GM12878 (cell line): Measurements from ENCODE around the gene ENDOV. TPM values are rescaled to one million over a fixed set of nuclear protein-coding genes. Genes with fewer than 3 reads are reported as not detected.

Source experiments
- ATAC-seq: fragments of 200-7000 bp; cut with Tn5 transposase; 3 replicates; pipeline ENCODE4 v1.9.1; 2020; ENCODE audit warnings: mild to moderate bottlenecking, moderate library complexity
- BruUV-seq: library from RNA; stranded (reverse); fragments of 400-500 nt; replicated peaks from 2 replicates; lab custom pipeline; 2021; lab: Mats Ljungman, UMichigan
- CTCF ChIA-PET: fragments of 300-600 bp; sonication (Branson Sonifier 250); formaldehyde crosslinking; extraction: SDS; loops from one replicate; lab custom pipeline; 2021; ENCODE audit warnings: inconsistent platforms; lab: Yijun Ruan, JAX
- POLR2A ChIA-PET: fragments of 350-600 bp; formaldehyde crosslinking; extraction: SDS; loops from one replicate; lab custom pipeline; 2021; ENCODE audit warnings: inconsistent platforms; lab: Charles Lee
- RAD21 ChIA-PET: fragments of 300-600 bp; sonication (Branson Sonifier 250); formaldehyde crosslinking; loops from one replicate; lab custom pipeline; 2023; ENCODE audit warnings: antibody characterized with exemption; ENCODE audit not compliant: unreplicated experiment; lab: Charles Lee
- SMC1A ChIA-PET: fragments of 300-600 bp; sonication (Branson Sonifier 250); formaldehyde crosslinking; loops from one replicate; lab custom pipeline; 2023; ENCODE audit not compliant: unreplicated experiment, uncharacterized antibody; lab: Charles Lee
- DNase-seq: peaks from one replicate; pipeline ENCODE4 v3.0.0-alpha.2; 2011; ENCODE audit warnings: low read depth, low spot score
- FAIRE-seq: peaks from 3 replicates; lab custom pipeline; 2011; peaks lifted over from hg19 to GRCh38; lab: Jason Lieb, UNC
- H2AFZ ChIP-seq: 2 replicates; pipeline ENCODE4 v1.6.0; 2011; ENCODE audit warnings: low read depth, low read length, control low read depth; ENCODE audit not compliant: control insufficient read depth
- H3K27ac ChIP-seq: 2 replicates; pipeline ENCODE4 v1.5.1; 2011; ENCODE audit warnings: control low read depth; ENCODE audit not compliant: control insufficient read depth, insufficient read depth
- H3K27me3 ChIP-seq, 2 experiments: replicated peaks in 1 of 2; 2 replicates each; pipeline versions ENCODE4 v1.6.0 to v1.6.1; 2011; ENCODE audit warnings: low read length in 1 of 2; ENCODE audit not compliant: control insufficient read depth in 2 of 2, insufficient read depth in 2 of 2
- H3K36me3 ChIP-seq, 2 experiments: 2 replicates each; pipeline ENCODE4 v1.5.1; 2011; ENCODE audit warnings: low read length in 1 of 2; ENCODE audit not compliant: control insufficient read depth in 2 of 2, insufficient read depth in 2 of 2
- H3K4me1 ChIP-seq: 2 replicates; pipeline ENCODE4 v1.6.1; 2011; ENCODE audit warnings: mild to moderate bottlenecking, low read length, moderate library complexity, mixed read lengths; ENCODE audit not compliant: control insufficient read depth, insufficient read depth
- H3K4me2 ChIP-seq: 2 replicates; pipeline ENCODE4 v1.6.0; 2011; ENCODE audit warnings: control low read depth; ENCODE audit not compliant: control insufficient read depth, insufficient read depth
- H3K4me3 ChIP-seq: fragments of 200-600 bp; sonication (generic); 2 replicates; pipeline ENCODE4 v1.5.1; 2016
- H3K79me2 ChIP-seq: 2 replicates; pipeline ENCODE4 v1.6.0; 2011; ENCODE audit warnings: low read length; ENCODE audit not compliant: control insufficient read depth, insufficient read depth
- H3K9ac ChIP-seq: 2 replicates; pipeline ENCODE4 v1.8.0; 2011; ENCODE audit warnings: low read length, control low read depth, mixed read lengths; ENCODE audit not compliant: control insufficient read depth, insufficient read depth
- H3K9me3 ChIP-seq: replicated peaks from 3 replicates; pipeline ENCODE4 v1.5.1; 2011; ENCODE audit warnings: mild to moderate bottlenecking, low read length; ENCODE audit not compliant: control insufficient read depth, insufficient read depth
- H4K20me1 ChIP-seq: 2 replicates; pipeline ENCODE4 v1.6.0; 2011; ENCODE audit not compliant: control insufficient read depth, insufficient read depth
- EED ChIP-seq: sonication (generic); IDR thresholded peaks from 2 replicates; pipeline ENCODE4 v1.6.1; 2016; ENCODE audit warnings: antibody characterized with exemption, low read depth
- EP300 ChIP-seq, 2 experiments: fragments of 150-350 bp in 1 of 2; IDR thresholded peaks; 2 replicates each; pipeline ENCODE4 v1.6.1; 2011 to 2012; ENCODE audit warnings: low read depth in 2 of 2, low read length in 2 of 2, borderline replicate concordance in 1 of 2, improper control_type of control experiment in 1 of 2, inconsistent platforms in 1 of 2; ENCODE audit not compliant: control insufficient read depth in 1 of 2
- FOXK2 ChIP-seq: fragments of 450-650 bp; IDR thresholded peaks from 2 replicates; pipeline ENCODE4 v1.6.1; 2017; ENCODE audit warnings: mild to moderate bottlenecking, moderate library complexity
- MEF2A ChIP-seq: IDR thresholded peaks from 2 replicates; pipeline ENCODE4 v1.6.1; 2011; ENCODE audit warnings: low read depth, mild to moderate bottlenecking, low read length, moderate library complexity; ENCODE audit not compliant: insufficient read depth
- RAD21 ChIP-seq: IDR thresholded peaks from 2 replicates; pipeline ENCODE4 v1.6.1; 2011; ENCODE audit warnings: mild to moderate bottlenecking, low read depth, low read length, moderate library complexity; ENCODE audit not compliant: insufficient read depth
- SMAD5 ChIP-seq: IDR thresholded peaks from 2 replicates; pipeline ENCODE4 v1.6.1; 2016; ENCODE audit warnings: antibody characterized with exemption, low read depth
- SPI1 ChIP-seq: IDR thresholded peaks from 2 replicates; pipeline ENCODE4 v1.6.1; 2011; ENCODE audit warnings: low read depth, mild to moderate bottlenecking, low read length, moderate library complexity, borderline replicate concordance; ENCODE audit not compliant: insufficient read depth
- SREBF1 ChIP-seq: IDR thresholded peaks from 2 replicates; pipeline ENCODE4 v1.6.1; 2012; ENCODE audit warnings: mild to moderate bottlenecking, low read length
- WGBS: methylation state at CpG from one replicate; pipeline ENCODE4 v1.1.6; 2016; ENCODE audit warnings: low lambda C conversion rate; ENCODE audit not compliant: insufficient replicate concordance, insufficient coverage; ENCODE audit errors: missing lambda C conversion rate; 5-methylcytosine and 5-hydroxymethylcytosine counted together
- in situ Hi-C: fragments of 300-500 bp; cut with MboI; formaldehyde crosslinking; loops from 9 replicates; pipeline ENCODE4 v1.14.3; 2018; ENCODE audit warnings: mixed read lengths
- intact Hi-C: fragments of 100-400 bp; cut with micrococcal nuclease; formaldehyde crosslinking; loops from one replicate; pipeline ENCODE4 v1.14.2; 2022; ENCODE audit not compliant: unreplicated experiment
- microRNA-seq: library from miRNA; unstranded; fragments of <30 nt; microRNA quantifications from one replicate; pipeline ENCODE4, GENCODE V29; 2018
- polyA plus RNA-seq, 11 experiments: library from polyadenylated mRNA; depleted of rRNA in 4 of 11; unstranded in 6 of 11; stranded (reverse) in 5 of 11; fragments of >200 nt; fragmentation: Nextera tagmentation in 4 of 11; fragmentation: Illumina TruSeq in 1 of 11; extraction: Ambion mirVana in 4 of 11; extraction: Trizol in 1 of 11; gene quantifications; 1 replicate in 1 of 11; 2 replicates in 10 of 11; pipeline versions ENCODE4 v1.2.1 to v1.2.3, GENCODE V29; 2011 to 2016; ENCODE audit warnings: inconsistent platforms in 2 of 11, missing spikeins in 2 of 11, low read depth in 1 of 11
- small RNA-seq: library from RNA; depleted of rRNA; stranded (forward); fragments of <200 nt; gene quantifications from one replicate; pipeline ENCODE3, GENCODE V24; 2014
- total RNA-seq, 4 experiments: library from RNA; depleted of rRNA in 3 of 4; stranded (reverse); fragments of >200 nt in 3 of 4; fragmentation: Illumina TruSeq in 1 of 4; extraction: Trizol in 1 of 4; gene quantifications; 2 replicates each; pipeline versions ENCODE4 v1.2.1 to v1.2.3, GENCODE V29; 2013 to 2021

Gene ENDOV
- total and polyA plus RNA-seq, 10 of the 15 experiments (the other 5 are each of a cell fraction or from before 2014, with no cell fraction given): 0.63 to 11.9 (median 8.1) TPM

DNA sequence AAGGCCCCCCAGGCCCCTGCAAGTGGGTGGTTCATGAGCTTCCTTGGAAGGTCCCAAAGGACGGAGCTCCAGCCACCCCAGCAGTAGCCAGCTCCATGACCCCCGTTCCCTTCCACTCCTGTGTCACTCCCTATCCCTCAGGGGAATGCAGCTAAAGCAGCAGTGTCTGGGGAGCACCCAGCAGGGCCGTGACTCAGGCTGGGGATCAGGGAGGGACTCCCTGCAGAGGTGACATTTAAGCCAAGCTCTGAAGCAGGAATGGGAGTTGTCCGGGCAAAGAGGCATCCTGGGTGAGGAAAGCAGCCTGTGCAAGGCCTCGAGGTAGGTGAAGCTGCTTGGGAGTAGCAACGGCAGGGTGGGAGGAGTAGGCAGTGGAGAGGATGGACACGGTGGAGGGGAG is 72.5 kb downstream of the ENDOV start:
- Histone ChIP-seq H3K9me3 (peaks cover 5% of the 10 kb centered on the region; the same call in 1 of the 3 replicates), H3K79me2 (no peaks in the 10 kb centered on the region), H3K27me3 (no peaks in the 10 kb centered on the region; a peak in 1 of 4 replicates), H3K36me3 (no peaks in the 10 kb centered on the region), H3K27ac (no peak overlapping the region), H3K4me1 (no peaks in the 10 kb centered on the region), H3K4me2 (no peak overlapping the region), H3K9ac (no peak overlapping the region), H2AFZ (no peak overlapping the region), H3K4me3 (no peak overlapping the region), H4K20me1 (no peaks in the 10 kb centered on the region)
- POLR2A ChIA-PET: no interaction called here
- intact Hi-C loops (no loop called here), in situ Hi-C loops (no loop called here)
- WGBS: 15% methylated on average over 7 of the region's 7 CpGs
- RAD21 ChIA-PET: no interaction called here
- ATAC-seq (no peak), DNase-seq (no peak), FAIRE-seq (no peak)
- SMC1A ChIA-PET: no interaction called here
- no TSS peak for BruUV-seq
- CTCF ChIA-PET: no interaction called here
- TF ChIP-seq SREBF1: no peak
- TF ChIP-seq RAD21: no peak
- no peak for TF ChIP-seq MEF2A
- TF ChIP-seq SMAD5: no peak
- TF ChIP-seq FOXK2: no peak
- TF ChIP-seq EED: no peak
- TF ChIP-seq EP300 (IDR thresholded peaks at IDR 0.05; ENCODE audit: borderline replicate concordance in 1 of 2, control insufficient read depth in 1 of 2, low read depth in 2 of 2, low read length in 2 of 2): no peak
- no peak for TF ChIP-seq SPI1

Small RNAs within 50 kb of the gene (microRNA-seq; reads per million reads assigned to microRNA genes)
- not detected for gene MIR4730

Small RNAs within 50 kb of the gene (small RNA-seq; reads per million reads assigned to genes)
- gene MIR4730: not detected

Other genes with a start within 250 kb of the ENDOV start
- gene CARD14, start 245.1 kb upstream of the ENDOV start, total RNA-seq (2014; rRNA removed): not detected in 2 replicates
- not detected in 2 replicates for gene CARD14, start 245.1 kb upstream of the ENDOV start, total RNA-seq (2014; rRNA removed; fragmentation: Illumina TruSeq; extraction: Trizol)
- gene CARD14, start 245.1 kb upstream of the ENDOV start, total RNA-seq (2021): not detected in 2 replicates
- gene CARD14, start 245.1 kb upstream of the ENDOV start, polyA plus RNA-seq (2011; rRNA removed): not detected in 2 replicates
- not detected in 2 replicates for gene CARD14, start 245.1 kb upstream of the ENDOV start, polyA plus RNA-seq (2014; fragmentation: Illumina TruSeq; extraction: Trizol)
- not detected for gene CARD14, start 245.1 kb upstream of the ENDOV start, polyA plus RNA-seq (2014; fragmentation: Nextera tagmentation; extraction: Ambion mirVana)
- gene CARD14, start 245.1 kb upstream of the ENDOV start, polyA plus RNA-seq (2014; rRNA removed): not detected in 2 replicates
- gene CARD14, start 245.1 kb upstream of the ENDOV start, polyA plus RNA-seq (2016; fragmentation: Nextera tagmentation; extraction: Ambion mirVana): under 1 TPM; 0.08 to 0.15 TPM
- 4.4 and 4.5 TPM in 2 replicates for gene SGSH, start 194.8 kb upstream of the ENDOV start, total RNA-seq (2014; rRNA removed)
- 3.4 and 3.9 TPM in 2 replicates for gene SGSH, start 194.8 kb upstream of the ENDOV start, total RNA-seq (2014; rRNA removed; fragmentation: Illumina TruSeq; extraction: Trizol)
- 12.0 and 16.0 TPM in 2 replicates for gene SGSH, start 194.8 kb upstream of the ENDOV start, total RNA-seq (2021)
- gene SGSH, start 194.8 kb upstream of the ENDOV start, polyA plus RNA-seq (2011; rRNA removed): 5.8 and 6.2 TPM in 2 replicates
- 4.5 and 5.7 TPM in 2 replicates for gene SGSH, start 194.8 kb upstream of the ENDOV start, polyA plus RNA-seq (2014; fragmentation: Illumina TruSeq; extraction: Trizol)
- gene SGSH, start 194.8 kb upstream of the ENDOV start, polyA plus RNA-seq (2014; fragmentation: Nextera tagmentation; extraction: Ambion mirVana): 1 to 10 TPM in 1 of 2 experiments, under 1 TPM in 1; 0.13 to 1.3 TPM
- gene SGSH, start 194.8 kb upstream of the ENDOV start, polyA plus RNA-seq (2014; rRNA removed): 10.2 and 12.9 TPM in 2 replicates
- gene SGSH, start 194.8 kb upstream of the ENDOV start, polyA plus RNA-seq (2016; fragmentation: Nextera tagmentation; extraction: Ambion mirVana): 10 to 100 TPM; 14.0 to 17.2 TPM
- gene SLC26A11, start 194.7 kb upstream of the ENDOV start, total RNA-seq (2014; rRNA removed): 2.1 and 3.3 TPM in 2 replicates
- 0.46 and 0.54 TPM in 2 replicates for gene SLC26A11, start 194.7 kb upstream of the ENDOV start, total RNA-seq (2014; rRNA removed; fragmentation: Illumina TruSeq; extraction: Trizol)
- 1.5 and 2.2 TPM in 2 replicates for gene SLC26A11, start 194.7 kb upstream of the ENDOV start, total RNA-seq (2021)
- gene SLC26A11, start 194.7 kb upstream of the ENDOV start, polyA plus RNA-seq (2011; rRNA removed): 0.36 and 0.65 TPM in 2 replicates
- 0.22 and 0.73 TPM in 2 replicates for gene SLC26A11, start 194.7 kb upstream of the ENDOV start, polyA plus RNA-seq (2014; fragmentation: Illumina TruSeq; extraction: Trizol)
- under 1 TPM in 1 of 2 experiments, not detected in 1; 0.05 TPM for gene SLC26A11, start 194.7 kb upstream of the ENDOV start, polyA plus RNA-seq (2014; fragmentation: Nextera tagmentation; extraction: Ambion mirVana)
- 4.1 TPM in 2 replicates for gene SLC26A11, start 194.7 kb upstream of the ENDOV start, polyA plus RNA-seq (2014; rRNA removed)
- 1 to 10 TPM; 1.2 to 2.2 TPM for gene SLC26A11, start 194.7 kb upstream of the ENDOV start, polyA plus RNA-seq (2016; fragmentation: Nextera tagmentation; extraction: Ambion mirVana)
- 84.7 and 105 TPM in 2 replicates for gene RNF213, start 154.3 kb upstream of the ENDOV start, total RNA-seq (2014; rRNA removed)
- gene RNF213, start 154.3 kb upstream of the ENDOV start, total RNA-seq (2014; rRNA removed; fragmentation: Illumina TruSeq; extraction: Trizol): 54.8 and 60.3 TPM in 2 replicates
- gene RNF213, start 154.3 kb upstream of the ENDOV start, total RNA-seq (2021): 129 and 145 TPM in 2 replicates
- 58.2 and 76.8 TPM in 2 replicates for gene RNF213, start 154.3 kb upstream of the ENDOV start, polyA plus RNA-seq (2011; rRNA removed)
- gene RNF213, start 154.3 kb upstream of the ENDOV start, polyA plus RNA-seq (2014; fragmentation: Illumina TruSeq; extraction: Trizol): 97.1 and 113 TPM in 2 replicates
- 10 to 100 TPM; 18.6 to 23.6 TPM for gene RNF213, start 154.3 kb upstream of the ENDOV start, polyA plus RNA-seq (2014; fragmentation: Nextera tagmentation; extraction: Ambion mirVana)
- gene RNF213, start 154.3 kb upstream of the ENDOV start, polyA plus RNA-seq (2014; rRNA removed): 79.3 and 95.1 TPM in 2 replicates
- gene RNF213, start 154.3 kb upstream of the ENDOV start, polyA plus RNA-seq (2016; fragmentation: Nextera tagmentation; extraction: Ambion mirVana): 10 to 100 TPM; 52.4 to 53.6 TPM
- gene NPTX1, start 61.4 kb downstream of the ENDOV start, total RNA-seq (2014; rRNA removed): not detected in 2 replicates
- not detected in 2 replicates for gene NPTX1, start 61.4 kb downstream of the ENDOV start, total RNA-seq (2014; rRNA removed; fragmentation: Illumina TruSeq; extraction: Trizol)
- gene NPTX1, start 61.4 kb downstream of the ENDOV start, total RNA-seq (2021): 0.05 TPM in 1 of 2 replicates, not detected in the other
- gene NPTX1, start 61.4 kb downstream of the ENDOV start, polyA plus RNA-seq (2011; rRNA removed): not detected in 2 replicates
- not detected in 2 replicates for gene NPTX1, start 61.4 kb downstream of the ENDOV start, polyA plus RNA-seq (2014; fragmentation: Illumina TruSeq; extraction: Trizol)
- not detected for gene NPTX1, start 61.4 kb downstream of the ENDOV start, polyA plus RNA-seq (2014; fragmentation: Nextera tagmentation; extraction: Ambion mirVana)
- gene NPTX1, start 61.4 kb downstream of the ENDOV start, polyA plus RNA-seq (2014; rRNA removed): not detected in 2 replicates
- not detected for gene NPTX1, start 61.4 kb downstream of the ENDOV start, polyA plus RNA-seq (2016; fragmentation: Nextera tagmentation; extraction: Ambion mirVana)
- 9.8 and 11.8 TPM in 2 replicates for gene RPTOR, start 129.7 kb downstream of the ENDOV start, total RNA-seq (2014; rRNA removed)
- gene RPTOR, start 129.7 kb downstream of the ENDOV start, total RNA-seq (2014; rRNA removed; fragmentation: Illumina TruSeq; extraction: Trizol): 6.1 and 6.7 TPM in 2 replicates
- 30.0 and 32.1 TPM in 2 replicates for gene RPTOR, start 129.7 kb downstream of the ENDOV start, total RNA-seq (2021)
- gene RPTOR, start 129.7 kb downstream of the ENDOV start, polyA plus RNA-seq (2011; rRNA removed): 1.8 and 2.6 TPM in 2 replicates
- 3.3 and 6.2 TPM in 2 replicates for gene RPTOR, start 129.7 kb downstream of the ENDOV start, polyA plus RNA-seq (2014; fragmentation: Illumina TruSeq; extraction: Trizol)
- under 1 TPM; 0.18 to 0.26 TPM for gene RPTOR, start 129.7 kb downstream of the ENDOV start, polyA plus RNA-seq (2014; fragmentation: Nextera tagmentation; extraction: Ambion mirVana)
- 9.3 and 12.2 TPM in 2 replicates for gene RPTOR, start 129.7 kb downstream of the ENDOV start, polyA plus RNA-seq (2014; rRNA removed)
- gene RPTOR, start 129.7 kb downstream of the ENDOV start, polyA plus RNA-seq (2016; fragmentation: Nextera tagmentation; extraction: Ambion mirVana): 10 to 100 TPM in 1 of 2 experiments, 1 to 10 TPM in 1; 9.9 to 10.9 TPM